ENCODE results near the gene PTPA.

Gene PTPA

GRCh38 chr9:129095908-129096307 lies 15.3 kb upstream of the PTPA start:
- no peak overlapping the region for H3K27ac ChIP-seq
- TF ChIP-seq ZFX (IDR thresholded peaks at IDR 0.05; ENCODE audit: borderline replicate concordance): no peak
- TF ChIP-seq, protein P1, sequence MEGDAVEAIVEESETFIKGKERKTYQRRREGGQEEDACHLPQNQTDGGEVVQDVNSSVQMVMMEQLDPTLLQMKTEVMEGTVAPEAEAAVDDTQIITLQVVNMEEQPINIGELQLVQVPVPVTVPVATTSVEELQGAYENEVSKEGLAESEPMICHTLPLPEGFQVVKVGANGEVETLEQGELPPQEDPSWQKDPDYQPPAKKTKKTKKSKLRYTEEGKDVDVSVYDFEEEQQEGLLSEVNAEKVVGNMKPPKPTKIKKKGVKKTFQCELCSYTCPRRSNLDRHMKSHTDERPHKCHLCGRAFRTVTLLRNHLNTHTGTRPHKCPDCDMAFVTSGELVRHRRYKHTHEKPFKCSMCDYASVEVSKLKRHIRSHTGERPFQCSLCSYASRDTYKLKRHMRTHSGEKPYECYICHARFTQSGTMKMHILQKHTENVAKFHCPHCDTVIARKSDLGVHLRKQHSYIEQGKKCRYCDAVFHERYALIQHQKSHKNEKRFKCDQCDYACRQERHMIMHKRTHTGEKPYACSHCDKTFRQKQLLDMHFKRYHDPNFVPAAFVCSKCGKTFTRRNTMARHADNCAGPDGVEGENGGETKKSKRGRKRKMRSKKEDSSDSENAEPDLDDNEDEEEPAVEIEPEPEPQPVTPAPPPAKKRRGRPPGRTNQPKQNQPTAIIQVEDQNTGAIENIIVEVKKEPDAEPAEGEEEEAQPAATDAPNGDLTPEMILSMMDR (IDR thresholded peaks at IDR 0.05): no peak

GRCh38 chr9:129097671-129098306 lies 13.4 kb upstream of the PTPA start:
- TF ChIP-seq, protein P1 (IDR thresholded peaks at IDR 0.05): no peak
- no peak overlapping the region for H3K27ac ChIP-seq

DNA sequence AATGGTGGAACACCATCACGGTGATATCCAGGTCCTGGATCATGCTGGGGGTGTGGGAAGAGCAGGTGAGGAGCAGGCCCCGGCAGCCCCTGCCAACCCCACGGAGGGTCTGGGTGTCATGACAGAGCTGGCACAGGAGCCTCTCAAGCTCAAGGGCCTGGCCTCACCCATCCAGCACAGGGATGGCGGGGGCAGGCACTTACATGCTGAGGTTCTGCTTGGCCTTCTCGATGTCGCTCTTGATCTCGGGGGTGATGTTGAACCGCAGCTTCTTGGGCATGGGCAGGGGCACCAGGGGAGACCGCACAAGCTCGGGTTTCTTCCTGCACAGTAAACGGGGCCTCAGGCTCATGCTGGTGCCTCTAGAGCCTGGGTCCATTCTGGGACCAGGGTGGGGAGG lies 12.9 kb upstream of the PTPA start:
- TF ChIP-seq, protein P1 (IDR thresholded peaks at IDR 0.05): no peak
- TF ChIP-seq ZFX (IDR thresholded peaks at IDR 0.05; ENCODE audit: borderline replicate concordance): no peak
- no peak overlapping the region for H3K27ac ChIP-seq

GRCh38 chr9:129100383-129101169 lies 10.6 kb upstream of the PTPA start:
- H3K27ac ChIP-seq: no peak overlapping the region
- TF ChIP-seq ZFX (IDR thresholded peaks at IDR 0.05; ENCODE audit: borderline replicate concordance): no peak
- TF ChIP-seq, protein P1 (IDR thresholded peaks at IDR 0.05): no peak

DNA sequence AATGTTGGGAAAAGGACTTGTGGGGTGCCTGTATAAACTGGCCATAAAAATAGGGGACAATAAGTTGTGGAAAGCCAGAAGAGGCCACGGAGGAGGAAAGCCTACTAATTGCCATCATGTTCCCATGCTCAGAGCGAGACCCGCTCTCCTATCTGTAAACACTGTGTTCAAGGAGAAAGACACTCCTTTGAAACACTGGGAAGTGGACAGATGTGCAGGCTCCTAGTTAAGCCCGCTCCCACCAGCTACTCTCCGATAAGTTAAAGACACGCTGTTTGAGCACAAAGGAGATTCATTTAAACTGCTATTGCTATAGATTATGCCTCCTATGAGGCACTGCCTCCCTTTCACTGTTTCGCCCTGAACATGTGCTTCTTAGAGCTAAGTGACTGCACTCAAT lies 9.9 kb upstream of the PTPA start:
- H3K27ac ChIP-seq: no peak overlapping the region
- TF ChIP-seq ZFX (IDR thresholded peaks at IDR 0.05; ENCODE audit: borderline replicate concordance): no peak

GRCh38 chr9:129102095-129102525 lies 9.1 kb upstream of the PTPA start:
- no peak overlapping the region for H3K27ac ChIP-seq
- TF ChIP-seq, protein P1 (IDR thresholded peaks at IDR 0.05): no peak
- TF ChIP-seq ZFX (IDR thresholded peaks at IDR 0.05; ENCODE audit: borderline replicate concordance): no peak

GRCh38 chr9:129102791-129103594 lies 8.2 kb upstream of the PTPA start:
- H3K27ac ChIP-seq: no peak overlapping the region
- TF ChIP-seq, protein P1 (IDR thresholded peaks at IDR 0.05): peak; percentile 47
- no peak for TF ChIP-seq ZFX (IDR thresholded peaks at IDR 0.05; ENCODE audit: borderline replicate concordance)
